ENCODE measurements around the gene KCNG1.

DNA sequence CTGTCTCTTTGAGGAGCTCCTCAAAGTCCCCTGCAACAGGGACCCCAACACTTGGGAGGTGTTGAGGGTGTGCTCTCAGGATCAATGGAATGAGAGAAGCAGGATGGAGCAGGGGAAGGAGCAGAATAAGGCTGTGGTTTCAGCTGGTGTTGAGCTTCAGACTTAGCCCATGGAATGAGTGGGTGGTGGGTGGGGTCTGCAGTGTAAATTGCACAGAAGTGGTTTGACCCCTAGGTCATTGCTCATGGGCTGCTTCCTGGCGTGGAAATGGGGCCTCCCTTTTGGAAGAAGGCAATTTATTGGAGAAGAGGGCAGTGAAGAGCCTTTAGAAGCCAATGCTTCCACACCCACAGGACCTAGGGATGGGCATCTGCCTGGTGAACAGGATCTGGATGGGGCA is 37.0 kb upstream of the KCNG1 start:
- no peak for TF ChIP-seq CTCF (IDR thresholded peaks at IDR 0.05; ENCODE audit: poor library complexity, severe bottlenecking)
- no peak for TF ChIP-seq EZH2 (IDR thresholded peaks at IDR 0.05; ENCODE audit: borderline replicate concordance, insufficient read depth, low read length, poor library complexity, severe bottlenecking)
- TF ChIP-seq RAD21 (conservative IDR thresholded peaks at IDR 0.05) = no peak
- TF ChIP-seq POLR2AphosphoS5 (IDR thresholded peaks at IDR 0.05) = no peak
- no peak for TF ChIP-seq TAF1 (IDR thresholded peaks at IDR 0.05; ENCODE audit: low read depth)
- no peak for TF ChIP-seq EP300 (conservative IDR thresholded peaks at IDR 0.05; ENCODE audit: poor library complexity, severe bottlenecking)
- TF ChIP-seq MXI1 (conservative IDR thresholded peaks at IDR 0.05; ENCODE audit: poor library complexity, severe bottlenecking) = no peak
- TF ChIP-seq, protein P1, sequence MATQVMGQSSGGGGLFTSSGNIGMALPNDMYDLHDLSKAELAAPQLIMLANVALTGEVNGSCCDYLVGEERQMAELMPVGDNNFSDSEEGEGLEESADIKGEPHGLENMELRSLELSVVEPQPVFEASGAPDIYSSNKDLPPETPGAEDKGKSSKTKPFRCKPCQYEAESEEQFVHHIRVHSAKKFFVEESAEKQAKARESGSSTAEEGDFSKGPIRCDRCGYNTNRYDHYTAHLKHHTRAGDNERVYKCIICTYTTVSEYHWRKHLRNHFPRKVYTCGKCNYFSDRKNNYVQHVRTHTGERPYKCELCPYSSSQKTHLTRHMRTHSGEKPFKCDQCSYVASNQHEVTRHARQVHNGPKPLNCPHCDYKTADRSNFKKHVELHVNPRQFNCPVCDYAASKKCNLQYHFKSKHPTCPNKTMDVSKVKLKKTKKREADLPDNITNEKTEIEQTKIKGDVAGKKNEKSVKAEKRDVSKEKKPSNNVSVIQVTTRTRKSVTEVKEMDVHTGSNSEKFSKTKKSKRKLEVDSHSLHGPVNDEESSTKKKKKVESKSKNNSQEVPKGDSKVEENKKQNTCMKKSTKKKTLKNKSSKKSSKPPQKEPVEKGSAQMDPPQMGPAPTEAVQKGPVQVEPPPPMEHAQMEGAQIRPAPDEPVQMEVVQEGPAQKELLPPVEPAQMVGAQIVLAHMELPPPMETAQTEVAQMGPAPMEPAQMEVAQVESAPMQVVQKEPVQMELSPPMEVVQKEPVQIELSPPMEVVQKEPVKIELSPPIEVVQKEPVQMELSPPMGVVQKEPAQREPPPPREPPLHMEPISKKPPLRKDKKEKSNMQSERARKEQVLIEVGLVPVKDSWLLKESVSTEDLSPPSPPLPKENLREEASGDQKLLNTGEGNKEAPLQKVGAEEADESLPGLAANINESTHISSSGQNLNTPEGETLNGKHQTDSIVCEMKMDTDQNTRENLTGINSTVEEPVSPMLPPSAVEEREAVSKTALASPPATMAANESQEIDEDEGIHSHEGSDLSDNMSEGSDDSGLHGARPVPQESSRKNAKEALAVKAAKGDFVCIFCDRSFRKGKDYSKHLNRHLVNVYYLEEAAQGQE (IDR thresholded peaks at IDR 0.05; ENCODE audit: borderline replicate concordance) = no peak
- no peak for TF ChIP-seq SMC3 (conservative IDR thresholded peaks at IDR 0.05; ENCODE audit: poor library complexity)

Measured in neural cell (in vitro differentiated cells).